Osteoblast (primary cell): Measurements from ENCODE around the gene C22orf31. TPM values are rescaled to one million over a fixed set of nuclear protein-coding genes. Genes with fewer than 3 reads are reported as not detected.

Experiments
- DNase-seq: peaks from one replicate; pipeline ENCODE4 v3.0.0; 2011; ENCODE audit warnings: low spot score, mixed read lengths; ENCODE audit not compliant: insufficient read length; ENCODE audit errors: missing footprints
- H2AFZ ChIP-seq: 2 replicates; pipeline ENCODE4 v1.6.0; 2011; ENCODE audit warnings: mild to moderate bottlenecking, low read length
- H3K27ac ChIP-seq: 2 replicates; pipeline ENCODE4 v1.5.1; 2011; ENCODE audit warnings: mild to moderate bottlenecking, low read depth, low read length, moderate library complexity
- H3K27me3 ChIP-seq: 2 replicates; pipeline ENCODE4 v1.6.0; 2012; ENCODE audit warnings: mild to moderate bottlenecking, control low read depth, inconsistent platforms, low read length, moderate library complexity; ENCODE audit not compliant: insufficient read depth
- H3K36me3 ChIP-seq: 2 replicates; pipeline ENCODE4 v1.5.1; 2011; ENCODE audit warnings: mild to moderate bottlenecking, low read length, control low read depth, moderate library complexity; ENCODE audit not compliant: insufficient read depth
- H3K4me1 ChIP-seq: 2 replicates; pipeline ENCODE4 v1.5.1; 2011; ENCODE audit warnings: mild to moderate bottlenecking, low read length, control low read depth, moderate library complexity; ENCODE audit not compliant: insufficient read depth
- H3K4me2 ChIP-seq: 2 replicates; pipeline ENCODE4 v1.6.0; 2011; ENCODE audit warnings: mild to moderate bottlenecking, low read length; ENCODE audit not compliant: insufficient read depth
- H3K4me3 ChIP-seq: fragments of 200-600 bp; sonication (generic); 3 replicates; pipeline ENCODE4 v1.5.1; 2012; ENCODE audit warnings: mild to moderate bottlenecking, low read length, inconsistent platforms; ENCODE audit not compliant: insufficient read depth
- H3K79me2 ChIP-seq: 2 replicates; pipeline ENCODE4 v1.6.0; 2012; ENCODE audit warnings: mild to moderate bottlenecking, low read length, control low read depth, inconsistent platforms; ENCODE audit not compliant: insufficient read depth
- H3K9me3 ChIP-seq: 2 replicates; pipeline ENCODE4 v1.5.1; 2011; ENCODE audit warnings: low read depth, low read length, control low read depth
- H4K20me1 ChIP-seq: 2 replicates; pipeline ENCODE4 v1.6.0; 2012; ENCODE audit warnings: mild to moderate bottlenecking, low read length, control low read depth; ENCODE audit not compliant: insufficient read depth
- CTCF ChIP-seq: IDR thresholded peaks from 2 replicates; pipeline ENCODE4 v1.5.1; 2011; ENCODE audit warnings: mild to moderate bottlenecking, low read depth, low read length, moderate library complexity; ENCODE audit errors: extremely low read depth
- total RNA-seq: library from RNA; depleted of rRNA; stranded (reverse); fragments of >200 nt; gene quantifications from 2 replicates; pipeline ENCODE4 v1.2.3, GENCODE V29; 2012

Gene C22orf31
- total RNA-seq, 1 donor = not detected

DNA sequence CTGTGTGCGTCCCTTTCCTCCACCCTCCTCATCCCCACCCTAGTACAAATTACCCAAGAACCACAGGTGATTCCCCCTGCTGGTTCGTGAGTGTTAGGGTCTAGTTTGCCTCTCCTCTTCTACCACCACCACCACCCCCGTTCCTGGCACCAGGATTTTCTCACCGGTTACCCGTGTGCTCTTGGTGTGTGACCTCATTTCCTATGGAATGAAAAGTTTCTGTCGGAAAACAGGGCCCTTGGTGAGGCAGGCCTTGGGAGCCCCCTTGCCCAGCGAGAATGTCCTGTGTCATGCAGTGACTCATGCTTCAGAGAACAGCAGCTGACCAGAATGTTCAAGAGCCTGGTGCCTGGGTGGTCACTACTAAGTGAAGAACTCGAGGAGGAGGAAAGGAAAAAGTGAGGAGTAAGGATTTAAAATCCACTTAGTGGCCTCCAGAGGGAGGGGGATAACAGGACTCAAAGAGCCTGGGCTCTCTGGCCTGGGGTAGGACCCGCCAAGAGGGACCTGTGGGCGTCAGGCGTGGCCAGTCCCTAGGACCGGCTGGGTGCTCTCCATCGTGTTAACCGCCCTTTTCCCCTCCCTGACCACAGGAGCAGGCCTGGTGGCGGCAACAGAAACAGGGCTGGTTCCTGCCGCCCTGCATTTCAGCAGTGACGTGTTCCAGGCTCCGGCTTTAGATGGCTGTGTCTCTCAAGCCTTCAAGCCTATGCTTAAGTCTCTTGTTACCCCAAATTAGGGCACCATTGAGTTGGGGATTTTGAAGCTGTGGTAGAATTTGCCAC is 30.2 kb downstream of the C22orf31 start:
- Histone ChIP-seq H3K4me2 (peak overlapping the region; percentile 80), H3K27ac (peak overlapping the region; percentile 94)

DNA sequence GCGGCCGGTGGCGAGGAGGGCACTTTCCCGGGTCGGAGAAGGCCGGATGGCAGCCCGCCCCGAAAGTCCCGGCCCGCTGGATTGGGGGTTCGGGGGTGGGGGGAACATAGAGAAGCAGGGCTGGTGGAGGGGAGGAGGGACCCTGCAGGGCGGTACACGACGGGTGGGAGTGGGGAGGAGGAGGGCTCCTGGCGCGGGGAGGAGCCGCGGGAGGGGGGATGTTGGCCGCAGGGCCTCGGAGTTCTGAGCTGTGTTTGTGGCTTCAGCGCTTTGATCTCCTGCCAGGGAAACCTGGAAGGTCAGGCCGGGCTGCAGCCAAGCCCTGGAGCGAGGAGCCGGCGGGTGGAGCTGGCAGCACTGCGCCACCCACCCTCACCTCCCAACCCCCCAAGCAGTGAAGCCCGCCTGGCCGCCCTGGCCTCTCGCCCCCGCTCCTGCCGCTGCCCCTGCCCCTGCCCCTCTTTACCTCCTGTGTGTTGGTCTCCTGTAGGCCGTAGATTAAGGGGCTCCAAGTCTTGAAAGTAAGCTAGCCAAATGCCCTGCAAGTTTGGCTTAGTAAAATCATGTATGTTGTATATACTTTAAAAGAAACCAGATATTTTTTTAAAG is 30.9 kb downstream of the C22orf31 start:
- no peak for TF ChIP-seq CTCF
- Histone ChIP-seq H3K4me1 (peaks cover 27% of the 10 kb centered on the region), H3K9me3 (no peaks in the 10 kb centered on the region), H3K4me2 (peak overlapping the region; percentile 80), H2AFZ (peak overlapping the region; percentile 86), H3K4me3 (peak overlapping the region; percentile 60), H3K36me3 (no peaks in the 10 kb centered on the region), H3K79me2 (peaks cover 3% of the 10 kb centered on the region), H4K20me1 (no peaks in the 10 kb centered on the region), H3K27ac (peak overlapping the region; percentile 94), H3K27me3 (no peaks in the 10 kb centered on the region)
- peak; percentile 90 for DNase-seq

More for the DNA sequence above, 30.2 kb downstream of the C22orf31 start:
- Histone ChIP-seq H3K4me3 (peak overlapping the region; percentile 60), H2AFZ (peak overlapping the region; percentile 86), H3K27me3 (no peaks in the 10 kb centered on the region), H3K36me3 (no peaks in the 10 kb centered on the region), H3K4me1 (peaks cover 27% of the 10 kb centered on the region), H4K20me1 (no peaks in the 10 kb centered on the region), H3K79me2 (peaks cover 3% of the 10 kb centered on the region), H3K9me3 (no peaks in the 10 kb centered on the region)
- TF ChIP-seq CTCF = no peak
- peak; percentile 96 for DNase-seq

DNA sequence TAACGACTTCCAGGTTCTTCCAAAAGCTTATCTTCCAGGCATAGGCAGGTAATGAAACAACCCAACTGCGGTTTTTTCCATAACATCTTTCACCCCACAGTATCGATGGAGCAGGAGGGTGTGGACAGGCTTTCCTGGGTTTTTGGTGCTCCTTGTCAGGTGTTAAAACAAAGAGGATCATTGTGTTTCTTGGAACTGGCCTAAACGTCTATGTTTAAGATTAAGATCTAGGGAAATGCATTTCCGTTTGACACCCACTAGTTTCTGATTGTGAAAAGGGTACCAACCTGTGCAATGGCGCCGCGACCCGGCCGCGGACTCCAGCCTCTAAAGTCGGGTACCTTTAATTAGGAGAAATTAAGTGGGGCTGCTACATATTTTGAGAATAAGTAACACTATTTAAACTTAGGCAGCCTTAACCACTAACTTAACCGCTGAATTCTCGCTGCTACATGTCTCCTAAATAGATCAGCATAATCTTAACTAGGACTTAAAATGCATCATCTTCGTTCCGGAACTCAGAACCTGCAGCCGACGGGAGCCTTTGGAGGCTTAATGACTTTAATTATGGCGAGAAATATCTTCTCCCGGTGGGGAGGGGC is 31.5 kb downstream of the C22orf31 start:
- H3K27me3 ChIP-seq = no peaks in the 10 kb centered on the region
- H3K79me2 ChIP-seq = peaks cover 3% of the 10 kb centered on the region
- peak overlapping the region; percentile 60 for H3K4me3 ChIP-seq
- peak overlapping the region; percentile 94 for H3K27ac ChIP-seq
- no peaks in the 10 kb centered on the region for H4K20me1 ChIP-seq
- peak overlapping the region; percentile 56 for H2AFZ ChIP-seq
- no peaks in the 10 kb centered on the region for H3K36me3 ChIP-seq
- no peak for TF ChIP-seq CTCF
- no peak for DNase-seq
- peak overlapping the region; percentile 80 for H3K4me2 ChIP-seq
- peaks cover 27% of the 10 kb centered on the region for H3K4me1 ChIP-seq
- H3K9me3 ChIP-seq = no peaks in the 10 kb centered on the region
